ENCODE results near the gene PP2D1. TPM values are rescaled to one million over a fixed set of nuclear protein-coding genes. Genes with fewer than 3 reads are reported as not detected.

PP2D1 gene
- polyA plus RNA-seq (2012; rRNA removed), result not detected in 2 replicates
- polyA plus RNA-seq (2012; cell fraction: cytosol; rRNA removed), result not detected in 2 replicates
- not detected in 2 replicates for polyA plus RNA-seq (2012; cell fraction: nucleus; rRNA removed)

- POLR2A ChIA-PET, result no interaction called here
Measured at GRCh38 chr3:20012164-20012563, at the start of gene PP2D1. Gene PP2D1, minus strand, starts transcription at chr3:20012264. Its CDS starts 192 bp downstream, at chr3:20012072.

More at GRCh38 chr3:20012164-20012563, at the start of gene PP2D1:
- H3K9me2 ChIP-seq, result no peaks in the 10 kb centered on the region
- no peak within 1 kb of the TSS for H3K9ac ChIP-seq
- CTCF ChIA-PET, result no interaction called here
- H3K79me2 ChIP-seq (ENCODE audit: insufficient read depth), result no peaks in the 10 kb centered on the region
- H3K9me3 ChIP-seq, result no peaks in the 10 kb centered on the region
- no peak within 1 kb of the TSS for H3K4me3 ChIP-seq (ENCODE audit: low read depth in 2 of 2, low read length in 1 of 2)
- no peaks in the 10 kb centered on the region for H4K20me1 ChIP-seq (ENCODE audit: insufficient read depth)
- TF ChIP-seq NRF1 (IDR thresholded peaks at IDR 0.05; ENCODE audit: low read depth, low read length), result no peak
- no peak for TF ChIP-seq ELF1 (IDR thresholded peaks at IDR 0.05)
- TF ChIP-seq RXRA (IDR thresholded peaks at IDR 0.05; ENCODE audit: borderline replicate concordance, low read depth), result no peak
- TF ChIP-seq IRF3 (IDR thresholded peaks at IDR 0.05; ENCODE audit: low read depth, low read length), result no peak
- no peak for TF ChIP-seq FOXM1 (IDR thresholded peaks at IDR 0.05; ENCODE audit: low read depth)
- no peak for TF ChIP-seq REST (IDR thresholded peaks at IDR 0.05; ENCODE audit: low read depth, low read length)
- TF ChIP-seq MXI1 (IDR thresholded peaks at IDR 0.05; ENCODE audit: low read depth, low read length), result no peak
- no peak for TF ChIP-seq CHD2 (IDR thresholded peaks at IDR 0.05; ENCODE audit: low read length, partially characterized antibody)
- TF ChIP-seq TAF1 (IDR thresholded peaks at IDR 0.05; ENCODE audit: borderline replicate concordance, low read depth, low read length), result no peak
- no peak for TF ChIP-seq ZBTB33 (IDR thresholded peaks at IDR 0.05; ENCODE audit: borderline replicate concordance, low read depth)
- no peak for TF ChIP-seq POLR2AphosphoS5 (IDR thresholded peaks at IDR 0.05; ENCODE audit: low read depth, low read length)
- no peak for TF ChIP-seq SIN3A (IDR thresholded peaks at IDR 0.05; ENCODE audit: borderline replicate concordance, low read depth, low read length)
- no peak for TF ChIP-seq GATA2 (CRISPR knock-in tag; IDR thresholded peaks at IDR 0.05)
- WGBS (ENCODE audit: low lambda C conversion rate), result 84% methylated on average over 4 of the region's 4 CpGs
- H2AFZ ChIP-seq (ENCODE audit: low read depth), result no peak within 1 kb of the TSS
- H3K27ac ChIP-seq (ENCODE audit: low read depth in 2 of 2, low read length in 1 of 2), result no peak within 1 kb of the TSS
- no peak for DNase-seq
- H3F3A ChIP-seq (replicated peaks; ENCODE audit: insufficient read depth), result no peaks in the 10 kb centered on the region
- peaks cover 0 to 3% of the 10 kb centered on the region in 2 experiments; a peak in 1 of 4 replicates for H3K4me1 ChIP-seq (ENCODE audit: control insufficient read depth in 1 of 2, insufficient read depth in 2 of 2, low read depth in 1 of 2, low read length in 1 of 2)
- H3K4me2 ChIP-seq, result no peak within 1 kb of the TSS
- H3K27me3 ChIP-seq (ENCODE audit: insufficient read depth), result no peaks in the 10 kb centered on the region
- H3K36me3 ChIP-seq (replicated peaks in 1 of 2; ENCODE audit: control insufficient read depth in 1 of 2, insufficient read depth in 2 of 2, low read length in 1 of 2), result no peaks in the 10 kb centered on the region
